ENCODE results near the gene EXOC3L1. TPM values are rescaled to one million over a fixed set of nuclear protein-coding genes. Genes with fewer than 3 reads are reported as not detected.

The EXOC3L1 gene
- polyA plus RNA-seq, 2 of the 4 experiments (the other 2 are of a cell fraction), result 0.06 TPM; not detected in 1

GRCh38 chr16:67148656-67149275 lies 41.2 kb downstream of the EXOC3L1 start:
- ATAC-seq, result no peak
- CTCF ChIA-PET, result interaction anchor here (0.7 to 16.0 kb wide), 6 partner anchors 20 to 399 kb away, joined by 3 to 314 read pairs (median 4); partner anchors contain the start of genes CES3, FBXL8, HSF4 and NOL3

GRCh38 chr16:67148221-67148620 lies 41.7 kb downstream of the EXOC3L1 start:
- CTCF ChIA-PET, result interaction anchor here (1.3 to 16.0 kb wide), 3 partner anchors 20 to 194 kb away, joined by 4 to 314 read pairs (median 5); partner anchors contain the start of genes CES3, FBXL8, HSF4 and NOL3
- 92% methylated on average over 2 of the region's 2 CpGs for WGBS (ENCODE audit: missing lambda C conversion rate)
- Histone ChIP-seq H3K27ac (no peak overlapping the region), H3K4me1 (peaks cover 6% of the 10 kb centered on the region; the same call in 2 of the 3 replicates), H3K4me3 (no peak overlapping the region), H3K4me2 (no peak overlapping the region), H3K9me3 (no peaks in the 10 kb centered on the region)
- no peak for DNase-seq (ENCODE audit: low read depth in 1 of 2, low spot score in 1 of 2)
- no peak for FAIRE-seq
- TF ChIP-seq POLR2AphosphoS2 (conservative IDR thresholded peaks at IDR 0.05; ENCODE audit: low read length), result no peak
- no peak for TF ChIP-seq SMC3 (IDR thresholded peaks at IDR 0.05)
- TF ChIP-seq TP53 (CRISPR knock-in tag; IDR thresholded peaks at IDR 0.05), result no peak
- TF ChIP-seq FOSB (CRISPR knock-in tag; IDR thresholded peaks at IDR 0.05), result no peak
- no peak for TF ChIP-seq POLR2A (IDR thresholded peaks at IDR 0.05; ENCODE audit: low read length)
- no peak for TF ChIP-seq ZNF302 (CRISPR knock-in tag; IDR thresholded peaks at IDR 0.05)
- no peak for TF ChIP-seq PBX3 (IDR thresholded peaks at IDR 0.05)
- TF ChIP-seq TFCP2L1 (CRISPR knock-in tag; IDR thresholded peaks at IDR 0.05), result no peak
- TF ChIP-seq EP300 (IDR thresholded peaks at IDR 0.05), result no peak
- no peak for TF ChIP-seq ELK1 (IDR thresholded peaks at IDR 0.05; ENCODE audit: low read depth, low read length)
- TF ChIP-seq HDAC2 (IDR thresholded peaks at IDR 0.05), result no peak
- TF ChIP-seq CHD2 (IDR thresholded peaks at IDR 0.05; ENCODE audit: low read length, partially characterized antibody), result no peak
- no peak for TF ChIP-seq GATA3 (IDR thresholded peaks at IDR 0.05; ENCODE audit: borderline replicate concordance)
- no peak for ATAC-seq
- POLR2A ChIA-PET, result no interaction called here

More at GRCh38 chr16:67148656-67149275, 41.2 kb downstream of the EXOC3L1 start:
- peaks cover 6% of the 10 kb centered on the region; the same call in 2 of the 3 replicates for H3K4me1 ChIP-seq
- POLR2A ChIA-PET, result no interaction called here
- 94% methylated on average over 11 of the region's 11 CpGs for WGBS (ENCODE audit: missing lambda C conversion rate)
- TF ChIP-seq CEBPB (IDR thresholded peaks at IDR 0.05), result no peak
- 0 out of 2 replicates have a peak, but pooled peaks have one; percentile 12 for TF ChIP-seq POLR2A (IDR thresholded peaks at IDR 0.05; ENCODE audit: low read length)
- no peak overlapping the region for H3K27ac ChIP-seq
- no peak overlapping the region for H3K4me2 ChIP-seq
- FAIRE-seq (no peak), DNase-seq (ENCODE audit: low read depth in 1 of 2, low spot score in 1 of 2) (no peak)
- H3K4me3 ChIP-seq, result no peak overlapping the region
- no peaks in the 10 kb centered on the region for H3K9me3 ChIP-seq

GRCh38 chr16:67147437-67148140 lies 42.3 kb downstream of the EXOC3L1 start:
- Histone ChIP-seq H3K4me1 (peaks cover 6% of the 10 kb centered on the region; the same call in 2 of the 3 replicates), H3K4me2 (no peak overlapping the region), H3K4me3 (no peak overlapping the region), H3K27ac (no peak overlapping the region), H3K9me3 (no peaks in the 10 kb centered on the region)
- 98% methylated on average over 4 of the region's 4 CpGs for WGBS (ENCODE audit: missing lambda C conversion rate)
- FAIRE-seq (no peak), DNase-seq (ENCODE audit: low read depth in 1 of 2, low spot score in 1 of 2) (no peak), ATAC-seq (no peak)
- TF ChIP-seq KDM5A (IDR thresholded peaks at IDR 0.05) (no peak), CBX2 (IDR thresholded peaks at IDR 0.05; ENCODE audit: borderline replicate concordance, low read depth) (no peak), NFE2L2 (conservative IDR thresholded peaks at IDR 0.05; ENCODE audit: low read length) (no peak), MYC (IDR thresholded peaks at IDR 0.05; ENCODE audit: borderline replicate concordance, low read length) (no peak), EHF (CRISPR knock-in tag; IDR thresholded peaks at IDR 0.05) (no peak), HMGXB4 (CRISPR knock-in tag; IDR thresholded peaks at IDR 0.05; ENCODE audit: borderline replicate concordance) (no peak), E2F6 (IDR thresholded peaks at IDR 0.05; ENCODE audit: borderline replicate concordance, low read depth) (no peak), BHLHE40 (IDR thresholded peaks at IDR 0.05; ENCODE audit: low read depth, low read length) (no peak), FOXS1 (CRISPR knock-in tag; IDR thresholded peaks at IDR 0.05) (no peak), HOXB5 (CRISPR knock-in tag; IDR thresholded peaks at IDR 0.05) (no peak), ZC3H11A (IDR thresholded peaks at IDR 0.05) (no peak), SREBF2 (IDR thresholded peaks at IDR 0.05) (no peak)
- CTCF ChIA-PET, result interaction anchor here (0.8 to 15.6 kb wide), 5 partner anchors 7 to 130 kb away, joined by 3 to 193 read pairs (median 3); partner anchors contain the start of genes B3GNT9, FBXL8 and TRADD
- POLR2A ChIA-PET, result no interaction called here

All from A549 (cell line).